NCI-H524 treated with DMSO at 0.1 percent for 48 hours (cell line): ENCODE measurements around the gene BRD3OS.

ENCODE experiments used
- DNase-seq: peaks from one replicate; lab custom pipeline; 2025; lab: John Stamatoyannopoulos, UW

BRD3OS gene

DNA sequence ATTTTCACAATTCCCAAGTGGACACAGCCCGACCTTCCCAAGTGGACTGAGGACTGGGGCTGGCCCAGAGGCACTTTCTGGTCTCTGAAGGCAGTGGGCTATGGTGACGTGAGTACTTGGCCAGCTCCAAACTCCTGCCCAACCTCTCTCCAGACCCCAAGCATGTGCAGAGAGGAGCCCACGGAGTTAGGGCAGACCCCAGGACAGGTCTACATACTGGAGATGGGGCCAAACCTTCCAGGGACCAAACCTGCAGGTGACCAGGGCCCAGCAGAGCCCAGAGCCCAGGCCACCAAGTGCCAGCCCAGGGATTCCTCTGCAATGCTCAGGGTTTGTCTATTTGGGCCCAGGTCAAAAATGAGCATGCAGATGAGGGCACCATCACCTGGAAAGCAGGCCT, 27.2 kb downstream of the BRD3OS start:
- DNase-seq: no peak

DNA sequence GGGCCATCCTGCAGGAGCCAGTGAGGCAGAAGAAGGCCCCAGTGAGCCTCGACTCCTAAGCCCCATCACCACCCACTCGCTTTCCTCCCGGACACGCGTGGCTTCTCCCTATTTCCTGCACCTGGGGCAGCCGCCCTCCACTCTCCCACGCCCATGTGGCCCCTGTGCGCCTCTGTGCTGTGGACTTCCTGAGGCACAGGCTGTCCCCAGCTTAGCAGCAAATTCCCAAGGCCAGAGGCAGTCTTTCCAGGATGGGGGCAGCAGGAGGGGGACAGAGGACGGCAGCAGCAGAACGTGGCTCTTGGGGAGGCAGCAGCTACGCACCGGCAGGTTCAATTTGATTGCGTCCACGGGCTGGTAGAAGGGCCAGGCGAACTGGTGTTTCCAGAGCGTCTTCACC, 27.7 kb downstream of the BRD3OS start:
- no peak for DNase-seq

- no peak for DNase-seq
Measured at GRCh38 chr9:134053401-134053871, 28.2 kb downstream of the BRD3OS start.

DNA sequence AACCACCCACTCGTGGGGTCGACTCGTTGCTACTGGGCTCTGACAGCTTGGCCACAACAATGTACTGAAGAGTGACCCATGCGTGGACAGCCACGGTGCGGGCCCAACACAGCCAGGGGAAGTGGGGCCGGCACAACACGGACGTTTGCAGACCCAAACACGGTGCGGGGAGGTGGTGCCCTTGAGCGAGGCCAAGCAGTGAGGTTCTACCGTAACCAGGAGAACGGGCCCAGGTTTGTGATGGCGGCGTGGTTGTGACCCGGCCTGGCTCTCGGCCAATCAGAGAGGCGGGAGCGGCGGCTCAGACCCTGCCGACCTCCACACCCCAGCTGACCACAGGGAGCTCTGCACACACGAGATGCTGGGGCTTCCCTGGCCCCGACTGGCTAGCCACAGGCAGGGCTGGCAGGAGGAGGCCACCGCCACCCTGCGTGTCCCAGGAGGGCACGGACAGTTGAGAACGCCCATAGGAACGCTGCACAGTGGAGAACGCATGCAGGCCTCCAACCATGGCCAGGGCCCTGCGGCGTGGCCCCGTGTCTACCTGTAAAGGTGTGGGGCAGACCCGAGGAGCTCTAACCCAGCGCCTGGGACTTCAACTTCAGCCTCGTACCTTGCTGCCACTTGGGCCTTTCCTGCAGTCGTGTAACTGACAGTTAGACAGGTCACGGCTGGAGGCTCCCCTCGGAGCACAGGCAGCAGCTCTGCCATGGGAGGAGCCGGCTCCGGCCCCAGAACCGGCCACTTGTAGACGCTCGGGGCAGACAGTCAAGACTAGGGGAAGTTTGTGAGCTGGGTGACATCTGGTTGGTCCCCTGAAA, 28.9 kb downstream of the BRD3OS start:
- no peak for DNase-seq

- no peak for DNase-seq
Measured at GRCh38 chr9:134054891-134055811, 29.9 kb downstream of the BRD3OS start.

GRCh38 chr9:134055981-134056461, 30.7 kb downstream of the BRD3OS start:
- no peak for DNase-seq

- no peak for DNase-seq
Measured at GRCh38 chr9:134056483-134057306, 31.4 kb downstream of the BRD3OS start.

- no peak for DNase-seq
Measured at GRCh38 chr9:134057307-134057657, 32.0 kb downstream of the BRD3OS start.

- DNase-seq: no peak
Measured at GRCh38 chr9:134057751-134058701, 32.7 kb downstream of the BRD3OS start.

- DNase-seq: no peak
Measured at GRCh38 chr9:134058716-134059115, 33.4 kb downstream of the BRD3OS start.

- no peak for DNase-seq
Measured at GRCh38 chr9:134059188-134059641, 33.9 kb downstream of the BRD3OS start.

GRCh38 chr9:134059661-134060395, 34.5 kb downstream of the BRD3OS start:
- DNase-seq: no peak

DNA sequence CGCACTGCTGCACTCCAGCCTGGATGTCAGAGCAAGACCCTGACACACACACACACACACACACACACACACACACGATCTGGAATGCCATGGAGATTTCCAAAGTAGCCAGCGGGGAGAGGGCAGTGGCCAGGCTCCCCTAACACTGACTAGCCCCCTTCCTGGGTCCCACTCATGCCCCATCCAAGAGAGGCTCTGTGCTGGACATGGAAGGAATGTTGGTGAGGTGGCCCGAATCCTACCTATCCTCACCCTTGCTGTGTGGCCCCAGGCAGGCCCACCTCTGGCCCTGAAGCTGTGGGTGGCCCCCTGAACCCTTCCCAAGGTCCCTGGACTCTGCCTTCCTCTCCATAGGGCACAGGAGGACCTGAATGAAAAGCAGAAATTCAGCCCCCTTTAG, 35.3 kb downstream of the BRD3OS start:
- no peak for DNase-seq

DNA sequence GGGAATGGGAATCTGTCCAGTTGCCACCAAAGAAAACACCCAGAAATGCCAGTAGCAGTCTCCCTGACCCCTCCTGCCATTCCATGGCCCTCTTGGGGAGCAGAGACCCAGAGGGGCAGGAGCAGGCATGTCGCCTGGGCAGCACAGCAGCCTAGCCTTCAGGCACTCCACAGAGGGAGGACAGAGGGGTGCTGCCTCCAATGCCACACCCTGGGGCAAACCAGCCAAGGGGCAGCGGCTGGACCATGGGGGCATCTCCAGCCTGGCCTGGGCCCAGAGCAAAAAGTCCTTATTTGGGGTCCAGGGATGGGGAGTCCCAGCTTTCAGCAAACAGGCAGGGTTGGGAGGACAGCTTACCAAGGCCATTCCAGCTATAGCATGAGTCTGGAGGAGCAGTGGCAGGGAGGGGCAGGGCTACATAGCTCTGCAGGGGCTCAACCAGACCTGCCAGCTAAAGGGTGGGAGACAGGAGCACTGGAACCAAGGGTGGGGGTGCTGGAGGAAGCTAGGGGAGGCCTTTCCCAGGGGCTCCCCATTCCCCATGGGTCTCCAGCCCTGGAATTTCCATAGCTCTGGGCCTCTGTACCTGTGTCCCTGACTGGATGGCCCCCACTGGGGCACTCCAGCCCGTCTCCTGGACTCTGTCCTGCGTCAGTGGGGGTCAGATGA, 35.9 kb downstream of the BRD3OS start:
- DNase-seq: no peak

DNA sequence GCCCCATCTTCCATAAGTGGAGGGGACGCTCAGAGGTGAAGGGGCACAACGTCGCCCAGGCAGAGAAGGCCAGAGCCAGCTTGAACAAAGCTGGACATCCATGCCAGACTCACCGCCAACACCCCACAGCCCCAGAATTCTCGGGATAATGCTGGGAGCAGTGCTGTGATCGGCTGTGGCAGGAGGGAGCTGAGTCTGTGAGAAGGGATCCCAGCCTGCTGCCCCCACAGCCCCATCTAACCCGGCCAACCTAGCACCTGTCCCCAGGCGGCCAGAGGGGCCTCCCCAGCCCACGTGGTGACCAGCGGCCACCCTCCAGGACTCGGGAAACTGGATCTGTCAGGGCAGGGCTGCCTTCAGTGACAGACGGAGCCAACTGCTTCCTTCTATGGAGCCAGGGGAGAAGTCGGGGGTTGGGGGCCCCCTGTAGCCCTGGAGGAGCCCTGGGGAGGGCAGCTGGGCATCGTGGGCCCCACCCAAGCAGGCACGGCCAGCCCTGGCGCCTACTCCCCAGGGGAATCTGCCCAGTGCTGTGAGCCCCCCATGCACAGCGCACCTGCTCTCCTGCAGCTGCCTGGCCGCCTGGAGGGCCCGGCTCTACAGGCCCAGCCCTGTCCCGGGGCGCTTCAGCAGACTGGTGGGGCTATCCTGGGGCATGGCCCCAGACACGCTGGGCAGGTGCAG, 36.5 kb downstream of the BRD3OS start:
- no peak for DNase-seq

GRCh38 chr9:134062461-134063087, 37.3 kb downstream of the BRD3OS start:
- DNase-seq: no peak

DNA sequence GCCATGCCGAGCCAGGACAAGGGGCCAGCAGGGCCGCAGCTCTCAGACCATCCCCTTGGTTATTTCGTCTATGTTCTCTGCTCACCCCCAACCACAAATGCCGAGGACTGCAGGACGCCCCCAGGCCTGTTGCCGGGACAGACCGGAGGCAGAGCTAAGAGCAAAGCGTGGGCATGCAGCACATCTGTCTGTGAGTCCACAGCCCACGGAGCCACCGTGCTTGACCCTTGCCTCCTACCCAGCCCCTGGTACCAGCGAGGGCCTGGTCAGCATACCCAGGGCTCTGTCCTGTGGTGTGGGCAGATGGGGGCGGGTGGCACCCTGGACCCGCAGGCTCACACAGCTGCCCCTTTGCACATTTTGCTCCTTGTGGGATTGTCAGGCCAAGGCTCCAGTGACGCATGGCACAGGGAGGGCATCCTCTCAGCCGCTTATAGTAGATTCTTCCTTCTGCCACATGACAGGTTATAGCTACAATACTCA, 37.8 kb downstream of the BRD3OS start:
- DNase-seq: no peak
